Mucosa of descending colon (tissue), 3 donors: ENCODE data around the gene GOLGA6D. TPM values are rescaled to one million over a fixed set of nuclear protein-coding genes. Genes with fewer than 3 reads are reported as not detected.
"Not testable (repeated sequence)": the region's sequence is repeated elsewhere in the genome, so short reads cannot be mapped to it uniquely, and the experiment has no call there.

Experiments used
- ATAC-seq: fragments of 200-7000 bp; cut with Tn5 transposase; one replicate; pipeline ENCODE4 v1.9.1; 2020; ENCODE audit warnings: mild to moderate bottlenecking, moderate library complexity
- DNase-seq, 3 donors: peaks; one replicate each; pipeline ENCODE4 v3.0.0-alpha.2; 2020
- H3K36me3 ChIP-seq: fragments of 200-600 bp; one replicate; pipeline ENCODE4 v1.8.0; 2021; ENCODE audit warnings: low read depth, mild to moderate bottlenecking
- H3K4me1 ChIP-seq: fragments of 200-600 bp; one replicate; pipeline ENCODE4 v1.8.0; 2021; ENCODE audit warnings: low read depth, mild to moderate bottlenecking
- H3K4me3 ChIP-seq: fragments of 200-600 bp; one replicate; pipeline ENCODE4 v1.8.0; 2021; ENCODE audit warnings: mild to moderate bottlenecking
- H3K9me3 ChIP-seq: fragments of 200-600 bp; one replicate; pipeline ENCODE4 v1.8.0; 2021; ENCODE audit warnings: mild to moderate bottlenecking
- CTCF ChIP-seq: fragments of 200-600 bp; IDR thresholded peaks from one replicate; pipeline ENCODE4 v1.8.0; 2022; ENCODE audit warnings: antibody characterized with exemption, mild to moderate bottlenecking
- intact Hi-C, 2 donors: fragments of 100-400 bp; cut with DNase I in 1 of 2; cut with micrococcal nuclease in 1 of 2; formaldehyde crosslinking; loops; one replicate each; pipeline versions ENCODE4 v1.11.0 to v1.11.1; 2022; cut with DNase I, micrococcal nuclease
- long read RNA-seq, 2 donors: library from polyadenylated mRNA; unstranded; transcript quantifications; one replicate each; pipeline ENCODE4 v2.0.0, GENCODE V29; 2019 to 2021
- total RNA-seq, 3 donors: library from RNA; stranded (reverse); fragmentation: NEBNext Ultra II Directional in 2 of 3; extraction: Animal tissue kit (Norgen Biotek cat#: 25700) in 2 of 3; gene quantifications; one replicate each; pipeline versions ENCODE4 v1.2.1 to v1.2.4, GENCODE V29; 2021 to 2023
- donor health status: DM: no; HTN: no; CAD: no; lungs with moderate emphysema.
- donor health status: DM: no; HTN: no; CAD: no.
- donor health status: DM: no; HTN: yes; CAD: no.

GOLGA6D gene
- not detected for total RNA-seq
- long read RNA-seq, donor 1 = 0 reads
- long read RNA-seq, donor 2 = 0 reads

DNA sequence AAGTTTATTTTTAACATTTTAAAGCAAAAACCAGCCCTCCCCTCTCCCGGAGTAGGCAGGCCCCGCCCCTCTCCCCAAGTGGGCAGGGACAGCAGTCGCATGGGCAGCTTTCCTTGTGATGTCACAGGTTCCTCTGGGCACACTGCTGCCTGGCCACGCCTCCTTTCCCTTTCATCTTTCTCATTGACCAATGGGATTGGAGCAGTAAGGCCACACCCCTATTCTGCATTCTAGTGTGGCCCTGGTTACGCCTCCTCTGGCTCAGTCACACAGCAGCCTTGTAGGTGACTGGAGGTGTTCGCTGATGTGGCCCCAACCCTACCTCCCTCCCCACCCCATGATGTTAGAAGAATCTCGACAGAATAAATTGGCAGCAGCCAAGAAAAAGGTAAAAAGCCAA lies at the start of gene GOLGA6D:
Gene GOLGA6D (plus strand): TSS at position 264 of the 400 bp plus-strand sequence. CDS start 41 bp downstream, at position 305.
- H3K4me3 ChIP-seq, H3K9me3 ChIP-seq, ATAC-seq, H3K4me1 ChIP-seq, DNase-seq, H3K36me3 ChIP-seq, intact Hi-C loops: not testable (repeated sequence)

- TF ChIP-seq CTCF = no peak
- no peak for DNase-seq
- no peaks in the 10 kb centered on the region for H3K4me1 ChIP-seq
- no peaks in the 10 kb centered on the region for H3K9me3 ChIP-seq
- no peaks in the 10 kb centered on the region for H3K36me3 ChIP-seq
- intact Hi-C loops = no loop called here
- ATAC-seq = no peak
- H3K4me3 ChIP-seq = no peak overlapping the region
Observed at GRCh38 chr15:75233504-75234190, 49.0 kb upstream of the GOLGA6D start.

DNA sequence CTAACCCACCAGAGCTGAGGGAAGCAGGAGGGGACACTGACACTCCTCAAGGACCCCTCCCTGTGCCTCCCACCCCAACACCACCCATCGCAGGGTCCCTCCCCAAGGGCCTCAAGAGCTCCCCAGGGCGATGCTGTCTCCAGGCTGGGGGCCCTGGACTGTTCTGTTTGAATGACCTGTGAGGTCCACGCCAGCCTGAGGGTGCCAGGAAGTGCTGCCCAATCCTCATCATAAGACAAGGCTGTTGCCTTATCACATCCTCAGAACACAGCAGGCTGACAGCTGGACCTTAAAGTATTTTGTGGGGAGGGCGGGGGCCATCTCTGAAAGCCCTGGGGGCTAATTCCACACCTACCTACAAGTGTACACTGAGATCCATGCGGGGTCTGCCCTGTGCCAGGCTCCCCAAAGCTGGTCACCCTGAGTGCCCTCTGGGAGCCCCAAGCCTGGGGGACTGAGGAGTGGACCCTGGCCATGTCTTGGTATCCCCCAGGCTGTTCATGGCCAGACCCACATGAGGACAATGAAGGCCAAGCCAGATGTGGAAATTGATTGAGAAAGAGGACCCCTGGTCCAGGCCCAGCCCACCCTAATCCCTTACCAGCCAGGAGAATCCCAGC lies 48.3 kb upstream of the GOLGA6D start:
- no peak for TF ChIP-seq CTCF
- DNase-seq = no peak
- ATAC-seq = no peak
- H3K4me3 ChIP-seq = no peak overlapping the region
- no peaks in the 10 kb centered on the region for H3K4me1 ChIP-seq
- intact Hi-C loops = no loop called here
- H3K9me3 ChIP-seq = no peaks in the 10 kb centered on the region
- no peaks in the 10 kb centered on the region for H3K36me3 ChIP-seq

GRCh38 chr15:75235051-75235673 lies 47.5 kb upstream of the GOLGA6D start:
- no peak for TF ChIP-seq CTCF
- Histone ChIP-seq H3K36me3 (no peaks in the 10 kb centered on the region), H3K4me3 (no peak overlapping the region), H3K4me1 (no peaks in the 10 kb centered on the region), H3K9me3 (no peaks in the 10 kb centered on the region)
- intact Hi-C loops = no loop called here
- DNase-seq = no peak
- no peak for ATAC-seq

- ATAC-seq (no peak), DNase-seq (no peak)
- intact Hi-C loops = no loop called here
- H3K9me3 ChIP-seq = no peaks in the 10 kb centered on the region
- no peaks in the 10 kb centered on the region for H3K36me3 ChIP-seq
- no peak for TF ChIP-seq CTCF
- H3K4me3 ChIP-seq = no peak overlapping the region
- H3K4me1 ChIP-seq = no peaks in the 10 kb centered on the region
Observed at GRCh38 chr15:75235760-75236729, 46.6 kb upstream of the GOLGA6D start.
